GM19099 (cell line): ENCODE results near the gene CCL24.

Source experiments
- POLR2A ChIP-seq: IDR thresholded peaks from 3 replicates; pipeline ENCODE4 v1.6.1; 2011; ENCODE audit warnings: low read depth; ENCODE audit not compliant: insufficient read length; ENCODE audit errors: extremely low read depth

The CCL24 gene

GRCh38 chr7:75793676-75794075 lies 19.9 kb downstream of the CCL24 start:
- TF ChIP-seq POLR2A: no peak

- TF ChIP-seq POLR2A: no peak
These were observed 24.2 kb downstream of the CCL24 start for GRCh38 chr7:75789361-75789924.

- no peak for TF ChIP-seq POLR2A
These were observed 37.2 kb downstream of the CCL24 start for GRCh38 chr7:75776295-75776971.

- no peak for TF ChIP-seq POLR2A
These were observed 41.2 kb downstream of the CCL24 start, which contains the start of gene CCL26 for GRCh38 chr7:75772081-75773077. CCL26 (minus strand) TSS chr7:75772211; CDS start chr7:75772176, 35 bp downstream.

- TF ChIP-seq POLR2A: no peak
These were observed 42.4 kb downstream of the CCL24 start for GRCh38 chr7:75771224-75771623.

- TF ChIP-seq POLR2A: no peak
These were observed 51.2 kb downstream of the CCL24 start for GRCh38 chr7:75762350-75762917.
